ENCODE results near the gene SEMA5B.

The SEMA5B gene

GRCh38 chr3:123027292-123028232 lies at the start of gene SEMA5B:
Gene SEMA5B, minus strand, starts transcription at chr3:123027763. Its CDS starts 66,500 bp downstream, at chr3:122961263.
- no peak for FAIRE-seq

GRCh38 chr3:123076496-123077418 lies 49.2 kb upstream of the SEMA5B start:
- no peak for FAIRE-seq

GRCh38 chr3:123076112-123076495 lies 48.5 kb upstream of the SEMA5B start:
- FAIRE-seq = no peak

GRCh38 chr3:123075359-123075758 lies 47.8 kb upstream of the SEMA5B start:
- FAIRE-seq = no peak

GRCh38 chr3:123072564-123072963 lies 45.0 kb upstream of the SEMA5B start:
- FAIRE-seq = no peak

- FAIRE-seq = no peak
Observed at GRCh38 chr3:123072152-123072551, 44.6 kb upstream of the SEMA5B start.

GRCh38 chr3:123071581-123071980 lies 44.0 kb upstream of the SEMA5B start:
- FAIRE-seq = no peak

- no peak for FAIRE-seq
Observed at GRCh38 chr3:123071146-123071545, 43.6 kb upstream of the SEMA5B start.

- no peak for FAIRE-seq
Observed at GRCh38 chr3:123070510-123070909, 42.9 kb upstream of the SEMA5B start.

- FAIRE-seq = no peak
Observed at GRCh38 chr3:123068601-123069381, 41.2 kb upstream of the SEMA5B start.

- no peak for FAIRE-seq
Observed at GRCh38 chr3:123067689-123068600, 40.4 kb upstream of the SEMA5B start.

GRCh38 chr3:123066896-123067688 lies 39.5 kb upstream of the SEMA5B start, which contains the start of gene PDIA5:
Gene PDIA5, plus strand, starts transcription at chr3:123067025. Its CDS starts 140 bp downstream, at chr3:123067165.
- no peak for FAIRE-seq

GRCh38 chr3:123066599-123066895 lies 39.0 kb upstream of the SEMA5B start:
- no peak for FAIRE-seq

GRCh38 chr3:123064914-123065313 lies 37.4 kb upstream of the SEMA5B start:
- FAIRE-seq = no peak

- no peak for FAIRE-seq
Observed at GRCh38 chr3:123064506-123064905, 36.9 kb upstream of the SEMA5B start.

- FAIRE-seq = no peak
Observed at GRCh38 chr3:123063034-123063433, 35.5 kb upstream of the SEMA5B start.

- FAIRE-seq = no peak
Observed at GRCh38 chr3:123061856-123062255, 34.3 kb upstream of the SEMA5B start.

- no peak for FAIRE-seq
Observed at GRCh38 chr3:123060054-123060453, 32.5 kb upstream of the SEMA5B start.

- no peak for FAIRE-seq
Observed at GRCh38 chr3:123058505-123058904, 30.9 kb upstream of the SEMA5B start.

GRCh38 chr3:123055352-123055751 lies 27.8 kb upstream of the SEMA5B start:
- FAIRE-seq = no peak

- FAIRE-seq = no peak
Observed at GRCh38 chr3:123054931-123055330, 27.4 kb upstream of the SEMA5B start.
